HG02571 (cell line): Measurements from ENCODE around the gene TXNRD2.
A peak's percentile ranks its signal among the peaks of the same experiment; 100 is the strongest.
"Not testable (repeated sequence)": the region's sequence is repeated elsewhere in the genome, so short reads cannot be mapped to it uniquely, and the experiment has no call there.

Source experiments
- ATAC-seq: cut with Tn5 transposase; IDR thresholded peaks from one replicate; pipeline ENCODE4 v1.9.1; 2021; ENCODE audit warnings: mild to moderate bottlenecking, moderate library complexity; ENCODE audit not compliant: unreplicated experiment

TXNRD2 gene

GRCh38 chr22:19955241-19956128 is 13.9 kb upstream of the TXNRD2 start:
- no peak for ATAC-seq

GRCh38 chr22:19951346-19951745 is 9.7 kb upstream of the TXNRD2 start:
- ATAC-seq, result no peak

- ATAC-seq, result no peak
These were observed 6.6 kb upstream of the TXNRD2 start for GRCh38 chr22:19948057-19948760.

GRCh38 chr22:19943082-19944026 is 1.7 kb upstream of the TXNRD2 start:
- ATAC-seq, result no peak

GRCh38 chr22:19942157-19943081 is 801 bp upstream of the TXNRD2 start:
- ATAC-seq, result peak; percentile 17

GRCh38 chr22:19940536-19941364 is 868 bp downstream of the TXNRD2 start:
- no peak for ATAC-seq

- ATAC-seq, result no peak
These were observed 3.8 kb downstream of the TXNRD2 start for GRCh38 chr22:19937616-19938473.

- no peak for ATAC-seq
These were observed 5.1 kb downstream of the TXNRD2 start for GRCh38 chr22:19936513-19936912.

- not testable (repeated sequence) for ATAC-seq
These were observed 6.4 kb downstream of the TXNRD2 start for GRCh38 chr22:19935123-19935718.

GRCh38 chr22:19933341-19934241 is 8.0 kb downstream of the TXNRD2 start:
- ATAC-seq, result no peak

- no peak for ATAC-seq
These were observed 9.0 kb downstream of the TXNRD2 start for GRCh38 chr22:19932367-19933206.

GRCh38 chr22:19931514-19931913 is 10.1 kb downstream of the TXNRD2 start:
- no peak for ATAC-seq

- ATAC-seq, result no peak
These were observed 10.8 kb downstream of the TXNRD2 start for GRCh38 chr22:19930551-19931486.
